ENCODE measurements around the gene MX2.

GRCh38 chr21:41403966-41404365 is 42.1 kb downstream of the MX2 start:
- TF ChIP-seq CTCF (IDR thresholded peaks at IDR 0.05) (no peak), REST (IDR thresholded peaks at IDR 0.05; ENCODE audit: insufficient read depth in 1 of 2, low read depth in 2 of 2, low read length in 1 of 2) (no peak), POLR2AphosphoS5 (IDR thresholded peaks at IDR 0.05; ENCODE audit: low read depth, low read length) (no peak), SIN3A (IDR thresholded peaks at IDR 0.05; ENCODE audit: borderline replicate concordance, insufficient read depth, low read depth, low read length) (no peak), TCF7L2 (IDR thresholded peaks at IDR 0.05; ENCODE audit: low read depth, low read length) (no peak)
